ENCODE data around the gene CDK6.

DNA sequence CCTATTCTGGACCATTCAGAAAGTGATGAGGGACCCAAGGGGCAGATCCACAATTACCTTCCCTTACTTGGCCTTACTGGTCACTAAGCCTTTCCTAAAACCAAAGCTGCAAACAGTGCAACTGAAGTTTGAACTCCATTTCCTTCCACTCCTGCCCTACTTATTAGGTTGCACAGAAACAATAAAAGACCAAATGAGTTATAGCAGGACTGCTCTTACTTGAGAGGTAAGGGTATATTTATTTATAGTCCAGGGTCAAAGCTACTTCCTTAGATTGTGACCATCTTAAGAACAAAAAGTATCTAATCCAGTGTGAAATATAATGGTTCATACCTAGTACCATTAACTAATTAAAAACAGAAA is 27.0 kb downstream of the CDK6 start:
- TF ChIP-seq, protein P1, sequence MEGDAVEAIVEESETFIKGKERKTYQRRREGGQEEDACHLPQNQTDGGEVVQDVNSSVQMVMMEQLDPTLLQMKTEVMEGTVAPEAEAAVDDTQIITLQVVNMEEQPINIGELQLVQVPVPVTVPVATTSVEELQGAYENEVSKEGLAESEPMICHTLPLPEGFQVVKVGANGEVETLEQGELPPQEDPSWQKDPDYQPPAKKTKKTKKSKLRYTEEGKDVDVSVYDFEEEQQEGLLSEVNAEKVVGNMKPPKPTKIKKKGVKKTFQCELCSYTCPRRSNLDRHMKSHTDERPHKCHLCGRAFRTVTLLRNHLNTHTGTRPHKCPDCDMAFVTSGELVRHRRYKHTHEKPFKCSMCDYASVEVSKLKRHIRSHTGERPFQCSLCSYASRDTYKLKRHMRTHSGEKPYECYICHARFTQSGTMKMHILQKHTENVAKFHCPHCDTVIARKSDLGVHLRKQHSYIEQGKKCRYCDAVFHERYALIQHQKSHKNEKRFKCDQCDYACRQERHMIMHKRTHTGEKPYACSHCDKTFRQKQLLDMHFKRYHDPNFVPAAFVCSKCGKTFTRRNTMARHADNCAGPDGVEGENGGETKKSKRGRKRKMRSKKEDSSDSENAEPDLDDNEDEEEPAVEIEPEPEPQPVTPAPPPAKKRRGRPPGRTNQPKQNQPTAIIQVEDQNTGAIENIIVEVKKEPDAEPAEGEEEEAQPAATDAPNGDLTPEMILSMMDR (IDR thresholded peaks at IDR 0.05 in 8 of 11, conservative IDR thresholded peaks at IDR 0.05 in 3 of 11), result no peak
- no peak for TF ChIP-seq POLR2A (IDR thresholded peaks at IDR 0.05)

All from spleen (tissue), 7 donors.